Measurements from ENCODE around the gene AP2S1. TPM values are rescaled to one million over a fixed set of nuclear protein-coding genes. Genes with fewer than 3 reads are reported as not detected.

Gene AP2S1
- total and polyA plus RNA-seq, 2 donors (not counting 3 experiments of a cell fraction or from before 2014, with no cell fraction given) = 313 to 376 TPM

DNA sequence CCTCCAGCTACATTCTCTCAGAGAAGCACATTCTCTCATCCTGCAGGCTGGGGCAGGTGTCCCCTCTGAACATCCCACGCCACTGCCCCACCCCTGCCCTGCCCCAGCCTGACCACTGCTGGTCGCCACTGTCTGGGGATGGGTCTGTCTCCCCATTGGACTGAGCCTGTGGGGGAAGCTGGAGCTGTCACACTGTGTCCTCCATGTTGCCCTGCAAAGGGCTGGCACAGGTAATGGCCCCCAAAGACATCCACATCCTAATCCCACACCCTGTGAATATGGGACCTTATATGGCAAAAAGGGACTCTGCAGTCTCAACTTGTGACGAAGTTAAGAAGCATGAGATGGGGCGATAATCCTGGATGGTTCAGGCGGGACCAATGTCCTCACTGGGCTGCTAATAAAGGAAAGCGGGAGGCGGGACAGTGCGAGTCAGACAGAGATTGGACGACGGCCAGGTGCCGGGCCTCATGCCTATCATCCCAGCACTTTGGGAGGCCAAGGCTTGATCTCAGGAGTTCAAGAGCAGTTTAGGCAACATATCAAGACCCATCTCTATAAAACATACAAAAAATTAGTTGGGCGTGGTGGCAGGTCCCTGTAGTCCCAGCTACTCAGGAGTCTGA, 9.1 kb downstream of the AP2S1 start:
- Histone ChIP-seq H3K9me3 (replicated peaks; ENCODE audit: control insufficient read depth, insufficient read depth, low read length) (no peaks in the 10 kb centered on the region), H3K27me3 (ENCODE audit: control insufficient read depth in 2 of 2, insufficient read depth in 2 of 2, low read length in 2 of 2) (no peaks in the 10 kb centered on the region), H3K9ac (replicated peaks; ENCODE audit: extremely low read depth, insufficient read depth, low read length) (no peak overlapping the region), H3K4me2 (ENCODE audit: insufficient read depth, low read length) (no peak overlapping the region), H4K20me1 (replicated peaks; ENCODE audit: control insufficient read depth, extremely low read depth, insufficient read depth, low read length) (no peaks in the 10 kb centered on the region), H3K36me3 (ENCODE audit: control insufficient read depth in 2 of 2, extremely low read depth in 1 of 2, insufficient read depth in 2 of 2, low read length in 2 of 2) (peaks cover 5 to 34% of the 10 kb centered on the region in 2 experiments), H3K4me1 (ENCODE audit: control insufficient read depth, extremely low read depth, insufficient read depth, low read length) (no peaks in the 10 kb centered on the region), H3K4me3 (replicated peaks in 1 of 3; ENCODE audit: insufficient read depth in 1 of 3, low read depth in 1 of 3, low read length in 3 of 3) (no peak overlapping the region), H3K79me2 (ENCODE audit: control insufficient read depth, insufficient read depth, low read length) (peaks cover 13% of the 10 kb centered on the region), H3K27ac (ENCODE audit: insufficient read depth, low read depth, low read length) (no peak overlapping the region), H2AFZ (ENCODE audit: low read depth, low read length) (no peak overlapping the region), H3K9me1 (replicated peaks; ENCODE audit: control insufficient read depth, extremely low read depth, insufficient read depth, low read length) (no peaks in the 10 kb centered on the region)
- FAIRE-seq (no peak), DNase-seq (ENCODE audit: low read depth, low spot score) (no peak)
- CTCF ChIA-PET = interaction anchor here (0.9 to 6.5 kb wide), 13 partner anchors 8 to 151 kb away, joined by 3 to 128 read pairs (median 11); partner anchors contain the start of genes AP2S1 and SLC1A5
- POLR2A ChIA-PET = no interaction called here
- peak; percentile 15 for TF ChIP-seq POLR2A (IDR thresholded peaks at IDR 0.05; ENCODE audit: low read depth, low read length)
- no peak for TF ChIP-seq MYC (IDR thresholded peaks at IDR 0.05; ENCODE audit: low read depth, low read length)
- BruUV-seq (replicated peaks) = no TSS peak
- intact Hi-C loops (cut with micrococcal nuclease) = no loop called here
- dilution Hi-C loops (cut with MboI; ENCODE audit: extremely low pct_ligation_motif_present, low sequenced_read_pairs) = no loop called here

DNA sequence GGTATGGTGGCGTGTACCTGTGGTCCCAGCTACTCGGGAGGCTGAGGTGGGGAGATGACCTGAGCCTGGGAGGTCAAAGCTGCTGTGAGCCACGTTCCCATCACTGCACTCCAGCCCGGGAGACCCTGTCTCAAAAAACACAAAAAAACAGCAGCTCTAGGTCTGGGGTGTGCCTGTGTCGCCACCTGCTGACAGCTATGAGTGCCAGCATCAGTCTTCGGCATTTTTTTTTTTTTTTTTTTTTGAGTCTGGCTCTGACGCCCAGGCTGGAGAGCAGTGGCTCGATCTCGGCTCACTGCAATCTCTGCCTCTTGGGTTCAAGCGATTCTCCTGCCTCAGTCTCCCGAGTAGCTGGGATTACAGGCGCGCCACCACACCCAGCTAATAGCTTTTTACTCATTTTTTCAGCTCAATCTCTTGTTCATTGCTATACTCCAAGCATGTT, 10.1 kb downstream of the AP2S1 start:
- Histone ChIP-seq H3K9ac (replicated peaks; ENCODE audit: extremely low read depth, insufficient read depth, low read length) (no peak overlapping the region), H3K27ac (ENCODE audit: insufficient read depth, low read depth, low read length) (no peak overlapping the region), H3K79me2 (ENCODE audit: control insufficient read depth, insufficient read depth, low read length) (peaks cover 7% of the 10 kb centered on the region), H3K4me3 (replicated peaks in 1 of 3; ENCODE audit: insufficient read depth in 1 of 3, low read depth in 1 of 3, low read length in 3 of 3) (no peak overlapping the region), H3K27me3 (ENCODE audit: control insufficient read depth in 2 of 2, insufficient read depth in 2 of 2, low read length in 2 of 2) (no peaks in the 10 kb centered on the region), H2AFZ (ENCODE audit: low read depth, low read length) (no peak overlapping the region), H4K20me1 (replicated peaks; ENCODE audit: control insufficient read depth, extremely low read depth, insufficient read depth, low read length) (no peaks in the 10 kb centered on the region), H3K4me2 (ENCODE audit: insufficient read depth, low read length) (no peak overlapping the region), H3K4me1 (ENCODE audit: control insufficient read depth, extremely low read depth, insufficient read depth, low read length) (no peaks in the 10 kb centered on the region), H3K36me3 (ENCODE audit: control insufficient read depth in 2 of 2, extremely low read depth in 1 of 2, insufficient read depth in 2 of 2, low read length in 2 of 2) (peaks cover 5 to 31% of the 10 kb centered on the region in 2 experiments), H3K9me3 (replicated peaks; ENCODE audit: control insufficient read depth, insufficient read depth, low read length) (no peaks in the 10 kb centered on the region), H3K9me1 (replicated peaks; ENCODE audit: control insufficient read depth, extremely low read depth, insufficient read depth, low read length) (no peaks in the 10 kb centered on the region)
- intact Hi-C loops (cut with micrococcal nuclease) = loop anchor here (1.0 kb wide), 3 partner anchors 54 to 90 kb away; no protein-coding TSS in a partner anchor
- DNase-seq (ENCODE audit: low read depth, low spot score) (peak; percentile 64), FAIRE-seq (peak; percentile 95)
- ChIA-PET POLR2A (interaction anchor here (0.7 to 0.8 kb wide), 3 partner anchors 8 to 122 kb away, joined by 4 to 8 read pairs (median 7); no protein-coding TSS in a partner anchor), CTCF (interaction anchor here (0.6 to 6.5 kb wide), 41 partner anchors 9 to 854 kb away, joined by 3 to 128 read pairs (median 6); partner anchors contain the start of genes AP2S1 and SLC1A5)
- TF ChIP-seq JUN (IDR thresholded peaks at IDR 0.05; ENCODE audit: borderline replicate concordance, insufficient read depth, insufficient read length, low read depth) (no peak), POLR2AphosphoS5 (IDR thresholded peaks at IDR 0.05; ENCODE audit: insufficient read depth, low read depth, low read length) (peak; percentile 36), GATA2 (IDR thresholded peaks at IDR 0.05; ENCODE audit: insufficient read depth, insufficient read length, low read depth, low read length) (no peak), FOS (IDR thresholded peaks at IDR 0.05; ENCODE audit: borderline replicate concordance, insufficient read depth, low read length) (no peak), POLR2A (IDR thresholded peaks at IDR 0.05; ENCODE audit: low read depth, low read length) (no peak), EZH2 (IDR thresholded peaks at IDR 0.05; ENCODE audit: borderline replicate concordance, low read depth, low read length, severe bottlenecking) (no peak), MYC (IDR thresholded peaks at IDR 0.05; ENCODE audit: low read depth, low read length) (no peak)
- TF ChIP-seq, protein P1, sequence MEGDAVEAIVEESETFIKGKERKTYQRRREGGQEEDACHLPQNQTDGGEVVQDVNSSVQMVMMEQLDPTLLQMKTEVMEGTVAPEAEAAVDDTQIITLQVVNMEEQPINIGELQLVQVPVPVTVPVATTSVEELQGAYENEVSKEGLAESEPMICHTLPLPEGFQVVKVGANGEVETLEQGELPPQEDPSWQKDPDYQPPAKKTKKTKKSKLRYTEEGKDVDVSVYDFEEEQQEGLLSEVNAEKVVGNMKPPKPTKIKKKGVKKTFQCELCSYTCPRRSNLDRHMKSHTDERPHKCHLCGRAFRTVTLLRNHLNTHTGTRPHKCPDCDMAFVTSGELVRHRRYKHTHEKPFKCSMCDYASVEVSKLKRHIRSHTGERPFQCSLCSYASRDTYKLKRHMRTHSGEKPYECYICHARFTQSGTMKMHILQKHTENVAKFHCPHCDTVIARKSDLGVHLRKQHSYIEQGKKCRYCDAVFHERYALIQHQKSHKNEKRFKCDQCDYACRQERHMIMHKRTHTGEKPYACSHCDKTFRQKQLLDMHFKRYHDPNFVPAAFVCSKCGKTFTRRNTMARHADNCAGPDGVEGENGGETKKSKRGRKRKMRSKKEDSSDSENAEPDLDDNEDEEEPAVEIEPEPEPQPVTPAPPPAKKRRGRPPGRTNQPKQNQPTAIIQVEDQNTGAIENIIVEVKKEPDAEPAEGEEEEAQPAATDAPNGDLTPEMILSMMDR (IDR thresholded peaks at IDR 0.05; ENCODE audit: extremely low read depth in 1 of 2, insufficient read depth in 1 of 2, low read depth in 1 of 2, low read length in 2 of 2) = peak; percentile 65 to 83
- TF ChIP-seq, protein P2, sequence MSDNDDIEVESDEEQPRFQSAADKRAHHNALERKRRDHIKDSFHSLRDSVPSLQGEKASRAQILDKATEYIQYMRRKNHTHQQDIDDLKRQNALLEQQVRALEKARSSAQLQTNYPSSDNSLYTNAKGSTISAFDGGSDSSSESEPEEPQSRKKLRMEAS (IDR thresholded peaks at IDR 0.05; ENCODE audit: insufficient read depth, insufficient read length) = no peak
- BruUV-seq (replicated peaks) = no TSS peak
- dilution Hi-C loops (cut with MboI; ENCODE audit: extremely low pct_ligation_motif_present, low sequenced_read_pairs) = no loop called here

Measured in endothelial cell of umbilical vein (primary cell).